Retinal pigment epithelial cell (primary cell): Measurements from ENCODE around the gene UBE2N.

ENCODE experiments used
- DNase-seq: peaks from one replicate; pipeline ENCODE4 v3.0.0-alpha.2; 2010; ENCODE audit warnings: low read depth
- H3K4me3 ChIP-seq: 2 replicates; pipeline ENCODE4 v1.5.1; 2011; ENCODE audit warnings: mild to moderate bottlenecking, low read length, control low read depth, moderate library complexity
- CTCF ChIP-seq: conservative IDR thresholded peaks from 2 replicates; pipeline ENCODE4 v1.5.1; 2011; ENCODE audit warnings: low read depth, low read length, control low read depth, inconsistent platforms

The UBE2N gene

GRCh38 chr12:93376436-93377251 is 65.1 kb downstream of the UBE2N start:
- peak overlapping the region; percentile 56 for H3K4me3 ChIP-seq
- no peak for TF ChIP-seq CTCF
- no peak for DNase-seq

GRCh38 chr12:93375906-93376305 is 65.8 kb downstream of the UBE2N start:
- no peak for TF ChIP-seq CTCF
- DNase-seq = no peak
- no peak overlapping the region for H3K4me3 ChIP-seq

GRCh38 chr12:93373961-93374656 is 67.6 kb downstream of the UBE2N start:
- TF ChIP-seq CTCF = no peak
- H3K4me3 ChIP-seq = no peak overlapping the region
- no peak for DNase-seq

GRCh38 chr12:93370947-93371346 is 70.8 kb downstream of the UBE2N start:
- no peak overlapping the region for H3K4me3 ChIP-seq
- no peak for DNase-seq
- no peak for TF ChIP-seq CTCF

- H3K4me3 ChIP-seq = no peak overlapping the region
- no peak for DNase-seq
- TF ChIP-seq CTCF = no peak
Observed at GRCh38 chr12:93369505-93369904, 72.2 kb downstream of the UBE2N start.

GRCh38 chr12:93368766-93369165 is 73.0 kb downstream of the UBE2N start:
- no peak for TF ChIP-seq CTCF
- no peak overlapping the region for H3K4me3 ChIP-seq
- DNase-seq = no peak

GRCh38 chr12:93366422-93366821 is 75.3 kb downstream of the UBE2N start:
- H3K4me3 ChIP-seq = no peak overlapping the region
- no peak for DNase-seq
- TF ChIP-seq CTCF = no peak
